Fibroblast of skin of right biceps (primary cell): ENCODE data around the gene MPC1.
"Not testable (repeated sequence)": the region's sequence is repeated elsewhere in the genome, so short reads cannot be mapped to it uniquely, and the experiment has no call there.

Source experiments
- DNase-seq: peaks from one replicate; pipeline ENCODE4 v3.0.0-alpha.2; 2013

MPC1 gene

GRCh38 chr6:166379103-166379586 is 3.6 kb downstream of the MPC1 start:
- no peak for DNase-seq

GRCh38 chr6:166377721-166378120 is 5.0 kb downstream of the MPC1 start:
- DNase-seq: no peak

- no peak for DNase-seq
Measured at GRCh38 chr6:166375013-166375412, 7.7 kb downstream of the MPC1 start.

- no peak for DNase-seq
Measured at GRCh38 chr6:166370489-166370888, 12.3 kb downstream of the MPC1 start.

GRCh38 chr6:166369782-166370181 is 13.0 kb downstream of the MPC1 start:
- no peak for DNase-seq

- DNase-seq: no peak
Measured at GRCh38 chr6:166366921-166367320, 15.8 kb downstream of the MPC1 start.

GRCh38 chr6:166365806-166366205 is 16.9 kb downstream of the MPC1 start:
- peak; percentile 31 for DNase-seq

- peak; percentile 49 for DNase-seq
Measured at GRCh38 chr6:166365221-166365620, 17.5 kb downstream of the MPC1 start.

- DNase-seq: no peak
Measured at GRCh38 chr6:166364456-166364855, 18.3 kb downstream of the MPC1 start.

- DNase-seq: not testable (repeated sequence)
Measured at GRCh38 chr6:166362427-166362826, 20.3 kb downstream of the MPC1 start.

- DNase-seq: no peak
Measured at GRCh38 chr6:166361077-166361429, 21.7 kb downstream of the MPC1 start.

GRCh38 chr6:166360243-166361076 is 22.3 kb downstream of the MPC1 start:
- no peak for DNase-seq

GRCh38 chr6:166355552-166355951 is 27.2 kb downstream of the MPC1 start:
- no peak for DNase-seq

GRCh38 chr6:166354965-166355364 is 27.8 kb downstream of the MPC1 start:
- DNase-seq: no peak

GRCh38 chr6:166354143-166354542 is 28.6 kb downstream of the MPC1 start:
- no peak for DNase-seq

- DNase-seq: no peak
Measured at GRCh38 chr6:166353507-166353906, 29.2 kb downstream of the MPC1 start.

GRCh38 chr6:166352923-166353322 is 29.8 kb downstream of the MPC1 start:
- no peak for DNase-seq

GRCh38 chr6:166351715-166352285 is 30.9 kb downstream of the MPC1 start:
- DNase-seq: no peak

GRCh38 chr6:166348305-166348949 is 34.3 kb downstream of the MPC1 start:
- DNase-seq: no peak

- no peak for DNase-seq
Measured at GRCh38 chr6:166346965-166347364, 35.8 kb downstream of the MPC1 start.

GRCh38 chr6:166346449-166346848 is 36.3 kb downstream of the MPC1 start:
- no peak for DNase-seq

- not testable (repeated sequence) for DNase-seq
Measured at GRCh38 chr6:166345672-166346071, 37.1 kb downstream of the MPC1 start.

- DNase-seq: not testable (repeated sequence)
Measured at GRCh38 chr6:166344921-166345320, 37.8 kb downstream of the MPC1 start.

GRCh38 chr6:166344240-166344639 is 38.5 kb downstream of the MPC1 start:
- peak; percentile 40 for DNase-seq
